AG08396 (cell line): ENCODE data around the gene ZSWIM7.
A peak's percentile ranks its signal among the peaks of the same experiment; 100 is the strongest.
"Not testable (repeated sequence)": the region's sequence is repeated elsewhere in the genome, so short reads cannot be mapped to it uniquely, and the experiment has no call there.

Experiments
- DNase-seq: peaks from one replicate; pipeline ENCODE4 v3.0.0; 2012; ENCODE audit warnings: low spot score, mixed read lengths

ZSWIM7 gene

GRCh38 chr17:15957206-15957605, 42.3 kb downstream of the ZSWIM7 start:
- DNase-seq, result no peak

GRCh38 chr17:15955793-15956541, 43.5 kb downstream of the ZSWIM7 start:
- DNase-seq, result no peak

- DNase-seq, result peak; percentile 84
Observed at GRCh38 chr17:15954222-15954621, 45.3 kb downstream of the ZSWIM7 start.

- DNase-seq, result no peak
Observed at GRCh38 chr17:15952916-15953790, 46.4 kb downstream of the ZSWIM7 start.

- no peak for DNase-seq
Observed at GRCh38 chr17:15952048-15952532, 47.4 kb downstream of the ZSWIM7 start.

- DNase-seq, result peak; percentile 2
Observed at GRCh38 chr17:15951368-15952047, 48.0 kb downstream of the ZSWIM7 start.

- DNase-seq, result peak; percentile 3
Observed at GRCh38 chr17:15947976-15948752, 51.3 kb downstream of the ZSWIM7 start.

- DNase-seq, result peak; percentile 63
Observed at GRCh38 chr17:15947271-15947670, 52.2 kb downstream of the ZSWIM7 start.

- peak; percentile 47 for DNase-seq
Observed at GRCh38 chr17:15946611-15947120, 52.8 kb downstream of the ZSWIM7 start.

- DNase-seq, result peak; percentile 51
Observed at GRCh38 chr17:15945527-15946191, 53.8 kb downstream of the ZSWIM7 start.

- DNase-seq, result peak; percentile 93
Observed at GRCh38 chr17:15944759-15945526, 54.6 kb downstream of the ZSWIM7 start, which contains the start of gene ADORA2B. TSS of gene ADORA2B (plus strand) at chr17:15945130. CDS start at chr17:15945249, 119 bp downstream.

GRCh38 chr17:15943971-15944758, 55.3 kb downstream of the ZSWIM7 start:
- no peak for DNase-seq

GRCh38 chr17:15942207-15942833, 57.2 kb downstream of the ZSWIM7 start:
- DNase-seq, result no peak

- no peak for DNase-seq
Observed at GRCh38 chr17:15941781-15942180, 57.7 kb downstream of the ZSWIM7 start.

GRCh38 chr17:15936481-15936880, 63.0 kb downstream of the ZSWIM7 start:
- DNase-seq, result not testable (repeated sequence)

- DNase-seq, result no peak
Observed at GRCh38 chr17:15935891-15936290, 63.6 kb downstream of the ZSWIM7 start.

- no peak for DNase-seq
Observed at GRCh38 chr17:15934866-15935265, 64.6 kb downstream of the ZSWIM7 start.

GRCh38 chr17:15931394-15931793, 68.1 kb downstream of the ZSWIM7 start:
- no peak for DNase-seq

GRCh38 chr17:15930426-15930825, 69.1 kb downstream of the ZSWIM7 start:
- DNase-seq, result no peak
